Loucy (cell line): Measurements from ENCODE around the gene ASB7.

ENCODE experiments used
- H2AFZ ChIP-seq: fragments of 200-600 bp; sonication (generic); 2 replicates; pipeline ENCODE4 v1.6.0; 2016; ENCODE audit warnings: antibody characterized with exemption, mild to moderate bottlenecking, low read length, moderate library complexity
- H3F3A ChIP-seq: fragments of 200-600 bp; 2 replicates; pipeline ENCODE4 v1.6.0; 2016; ENCODE audit warnings: antibody characterized with exemption, low read depth, mild to moderate bottlenecking
- H3K27me3 ChIP-seq: fragments of 200-600 bp; sonication (generic); 2 replicates; pipeline ENCODE4 v1.6.1; 2014; ENCODE audit warnings: low read length, mild to moderate bottlenecking; ENCODE audit not compliant: insufficient read depth, poor library complexity, severe bottlenecking
- H3K36me3 ChIP-seq: fragments of 200-600 bp; sonication (generic); 2 replicates; pipeline ENCODE4 v1.6.1; 2016; ENCODE audit warnings: low read length; ENCODE audit not compliant: insufficient read depth
- H3K4me1 ChIP-seq: fragments of 200-600 bp; sonication (generic); 2 replicates; pipeline ENCODE4 v1.5.1; 2014; ENCODE audit warnings: low read length, mild to moderate bottlenecking; ENCODE audit not compliant: insufficient read depth, poor library complexity, severe bottlenecking
- H3K4me2 ChIP-seq: fragments of 200-600 bp; sonication (generic); 2 replicates; pipeline ENCODE4 v1.6.0; 2014; ENCODE audit warnings: antibody characterized with exemption, low read length, low read depth, mild to moderate bottlenecking; ENCODE audit not compliant: poor library complexity, severe bottlenecking
- H3K4me3 ChIP-seq: fragments of 200-600 bp; sonication (generic); 2 replicates; pipeline ENCODE4 v1.5.1; 2014; ENCODE audit warnings: low read length, mild to moderate bottlenecking, mixed read lengths; ENCODE audit not compliant: poor library complexity, severe bottlenecking
- H3K79me2 ChIP-seq: fragments of 200-600 bp; sonication (generic); 2 replicates; pipeline ENCODE4 v1.6.1; 2014; ENCODE audit warnings: low read length; ENCODE audit not compliant: insufficient read depth
- H3K9ac ChIP-seq: fragments of 200-600 bp; sonication (generic); 2 replicates; pipeline ENCODE4 v1.6.0; 2014; ENCODE audit warnings: mild to moderate bottlenecking, low read depth, low read length, moderate library complexity; ENCODE audit not compliant: poor library complexity, severe bottlenecking
- H3K9me2 ChIP-seq: fragments of 200-600 bp; sonication (generic); replicated peaks from 2 replicates; pipeline ENCODE4 v1.6.1; 2016; ENCODE audit warnings: low read depth, low read length, mixed read lengths
- H3K9me3 ChIP-seq: fragments of 200-600 bp; sonication (generic); 2 replicates; pipeline ENCODE4 v1.6.1; 2014; ENCODE audit warnings: mild to moderate bottlenecking, antibody characterized with exemption, low read length, low read depth; ENCODE audit not compliant: insufficient read depth
- H4K20me1 ChIP-seq: fragments of 200-600 bp; sonication (generic); 2 replicates; pipeline ENCODE4 v1.6.0; 2014; ENCODE audit warnings: antibody characterized with exemption, low read length, mild to moderate bottlenecking; ENCODE audit not compliant: insufficient read depth, poor library complexity, severe bottlenecking
- EZH2phosphoT487 ChIP-seq: fragments of 200-600 bp; IDR thresholded peaks from 2 replicates; pipeline ENCODE4 v1.6.1; 2018; ENCODE audit warnings: antibody characterized with exemption, mild to moderate bottlenecking, moderate library complexity, borderline replicate concordance
- TF ChIP-seq, protein P1 (sequence below): fragments of 200-600 bp; sonication (generic); conservative IDR thresholded peaks from 2 replicates; pipeline ENCODE4 v1.5.1; 2014; ENCODE audit warnings: mild to moderate bottlenecking, antibody characterized with exemption, low read length

The ASB7 gene

DNA sequence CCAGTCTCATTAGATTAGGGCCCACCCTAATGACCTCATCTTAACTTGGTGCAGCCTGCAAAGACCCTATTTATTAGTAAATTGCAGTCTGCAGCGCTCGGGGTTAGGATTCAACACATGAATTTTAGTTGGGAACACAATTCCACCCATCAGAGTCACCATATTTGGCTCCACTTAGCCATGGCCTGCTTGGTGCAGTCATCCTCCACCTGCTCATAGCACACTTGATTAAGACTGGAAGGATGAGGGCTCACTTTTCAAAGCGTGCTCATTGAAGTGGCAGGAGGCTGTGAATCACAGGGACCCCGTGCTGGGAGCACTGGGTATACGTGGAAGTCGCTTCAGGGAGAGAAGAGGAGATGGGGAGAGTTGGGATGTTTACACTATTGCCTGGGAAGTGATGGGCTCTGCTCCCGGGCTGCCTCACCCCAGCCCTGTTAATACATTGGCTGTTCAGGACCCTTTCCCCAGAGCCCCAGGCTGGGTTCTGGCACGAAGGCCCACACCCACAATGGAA is 68.2 kb downstream of the ASB7 start:
- no peaks in the 10 kb centered on the region for H4K20me1 ChIP-seq
- no peaks in the 10 kb centered on the region for H3K36me3 ChIP-seq
- H3F3A ChIP-seq: no peaks in the 10 kb centered on the region
- TF ChIP-seq, protein P1, sequence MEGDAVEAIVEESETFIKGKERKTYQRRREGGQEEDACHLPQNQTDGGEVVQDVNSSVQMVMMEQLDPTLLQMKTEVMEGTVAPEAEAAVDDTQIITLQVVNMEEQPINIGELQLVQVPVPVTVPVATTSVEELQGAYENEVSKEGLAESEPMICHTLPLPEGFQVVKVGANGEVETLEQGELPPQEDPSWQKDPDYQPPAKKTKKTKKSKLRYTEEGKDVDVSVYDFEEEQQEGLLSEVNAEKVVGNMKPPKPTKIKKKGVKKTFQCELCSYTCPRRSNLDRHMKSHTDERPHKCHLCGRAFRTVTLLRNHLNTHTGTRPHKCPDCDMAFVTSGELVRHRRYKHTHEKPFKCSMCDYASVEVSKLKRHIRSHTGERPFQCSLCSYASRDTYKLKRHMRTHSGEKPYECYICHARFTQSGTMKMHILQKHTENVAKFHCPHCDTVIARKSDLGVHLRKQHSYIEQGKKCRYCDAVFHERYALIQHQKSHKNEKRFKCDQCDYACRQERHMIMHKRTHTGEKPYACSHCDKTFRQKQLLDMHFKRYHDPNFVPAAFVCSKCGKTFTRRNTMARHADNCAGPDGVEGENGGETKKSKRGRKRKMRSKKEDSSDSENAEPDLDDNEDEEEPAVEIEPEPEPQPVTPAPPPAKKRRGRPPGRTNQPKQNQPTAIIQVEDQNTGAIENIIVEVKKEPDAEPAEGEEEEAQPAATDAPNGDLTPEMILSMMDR: no peak
- no peak for TF ChIP-seq EZH2phosphoT487
- no peak overlapping the region for H3K9ac ChIP-seq
- no peaks in the 10 kb centered on the region for H3K79me2 ChIP-seq
- H3K27me3 ChIP-seq: no peaks in the 10 kb centered on the region
- H3K9me2 ChIP-seq: no peaks in the 10 kb centered on the region
- no peak overlapping the region for H2AFZ ChIP-seq
- no peak overlapping the region for H3K4me3 ChIP-seq
- no peak overlapping the region for H3K4me2 ChIP-seq
- H3K4me1 ChIP-seq: no peaks in the 10 kb centered on the region
- no peaks in the 10 kb centered on the region for H3K9me3 ChIP-seq

- no peaks in the 10 kb centered on the region for H3K36me3 ChIP-seq
- H3K9ac ChIP-seq: no peak overlapping the region
- H2AFZ ChIP-seq: no peak overlapping the region
- no peaks in the 10 kb centered on the region for H4K20me1 ChIP-seq
- TF ChIP-seq, protein P1: no peak
- TF ChIP-seq EZH2phosphoT487: no peak
- H3K9me2 ChIP-seq: no peaks in the 10 kb centered on the region
- H3K4me1 ChIP-seq: no peaks in the 10 kb centered on the region
- no peak overlapping the region for H3K4me3 ChIP-seq
- H3K9me3 ChIP-seq: no peaks in the 10 kb centered on the region
- H3K27me3 ChIP-seq: no peaks in the 10 kb centered on the region
- no peaks in the 10 kb centered on the region for H3K79me2 ChIP-seq
- H3K4me2 ChIP-seq: no peak overlapping the region
- no peaks in the 10 kb centered on the region for H3F3A ChIP-seq
Observed at GRCh38 chr15:100671124-100671680, 68.8 kb downstream of the ASB7 start.

GRCh38 chr15:100671858-100672543 is 69.6 kb downstream of the ASB7 start:
- Histone ChIP-seq H3K4me2 (no peak overlapping the region), H3K9ac (no peak overlapping the region)

More at GRCh38 chr15:100671858-100672543, 69.6 kb downstream of the ASB7 start:
- Histone ChIP-seq H3K9me3 (no peaks in the 10 kb centered on the region), H2AFZ (no peak overlapping the region), H3K4me1 (no peaks in the 10 kb centered on the region), H3K36me3 (no peaks in the 10 kb centered on the region), H3K79me2 (no peaks in the 10 kb centered on the region), H3K27me3 (no peaks in the 10 kb centered on the region), H3K9me2 (no peaks in the 10 kb centered on the region), H3F3A (no peaks in the 10 kb centered on the region), H3K4me3 (no peak overlapping the region), H4K20me1 (no peaks in the 10 kb centered on the region)
- TF ChIP-seq, protein P1: no peak; the same call in 1 of the 2 replicates
- TF ChIP-seq EZH2phosphoT487: no peak
